HepG2 (cell line): Measurements from ENCODE around the gene TBC1D16. TPM values are rescaled to one million over a fixed set of nuclear protein-coding genes. Genes with fewer than 3 reads are reported as not detected.

ENCODE experiments used
- BRCA1 ChIP-seq: sonication (generic); formaldehyde crosslinking; IDR thresholded peaks from 2 replicates; pipeline ENCODE4 v1.4.0; 2020; ENCODE audit warnings: missing genetic modification reagents
- GTF2F1 ChIP-seq: fragments of 150-350 bp; IDR thresholded peaks from 2 replicates; pipeline ENCODE4 v1.6.1; 2014; ENCODE audit warnings: low read length
- HDAC6 ChIP-seq: fragments of 200-600 bp; sonication (generic); IDR thresholded peaks from 2 replicates; pipeline ENCODE4 v1.7.0; 2017; ENCODE audit warnings: mild to moderate bottlenecking, antibody characterized with exemption, low read length, low read depth
- HNRNPH1 ChIP-seq: fragments of 200-400 bp; formaldehyde crosslinking; optimal IDR thresholded peaks from 2 replicates; pipeline ENCODE3; 2017; ENCODE audit warnings: mild to moderate bottlenecking, low read depth, low read length
- MIER2 ChIP-seq: IDR thresholded peaks from 2 replicates; pipeline ENCODE4 v1.6.1; 2016; ENCODE audit warnings: missing biosample characterization, missing genetic modification reagents
- PAWR ChIP-seq: sonication (generic); formaldehyde crosslinking; IDR thresholded peaks from 2 replicates; pipeline ENCODE4 v1.4.0; 2020; ENCODE audit warnings: missing genetic modification reagents, mild to moderate bottlenecking, borderline replicate concordance
- SETDB1 ChIP-seq: sonication (generic); formaldehyde crosslinking; IDR thresholded peaks from 2 replicates; pipeline ENCODE4 v1.5.1; 2020; ENCODE audit warnings: missing genetic modification reagents, mild to moderate bottlenecking, borderline replicate concordance
- SMAD9 ChIP-seq: sonication (generic); formaldehyde crosslinking; IDR thresholded peaks from 2 replicates; pipeline ENCODE4 v1.5.1; 2020; ENCODE audit warnings: mild to moderate bottlenecking, missing genetic modification reagents
- SMC3 ChIP-seq: IDR thresholded peaks from 2 replicates; pipeline ENCODE4 v1.6.1; 2011; ENCODE audit warnings: low read length, improper control_type of control experiment
- TBL1XR1 ChIP-seq: fragments of 150-350 bp; IDR thresholded peaks from 2 replicates; pipeline ENCODE4 v1.6.1; 2014; ENCODE audit warnings: borderline replicate concordance, low read length; ENCODE audit not compliant: partially characterized antibody
- THAP11 ChIP-seq: IDR thresholded peaks from 2 replicates; pipeline ENCODE4 v1.6.1; 2016; ENCODE audit warnings: missing biosample characterization, missing genetic modification reagents
- ZNF124 ChIP-seq: sonication (generic); formaldehyde crosslinking; IDR thresholded peaks from 2 replicates; pipeline ENCODE4 v1.4.0; 2020; ENCODE audit warnings: missing genetic modification reagents
- ZNF17 ChIP-seq: sonication (generic); formaldehyde crosslinking; IDR thresholded peaks from 2 replicates; pipeline ENCODE4 v1.5.0; 2020; ENCODE audit warnings: mild to moderate bottlenecking, missing genetic modification reagents
- ZNF292 ChIP-seq: sonication (generic); formaldehyde crosslinking; IDR thresholded peaks from 2 replicates; pipeline ENCODE4 v1.8.1; 2022; ENCODE audit warnings: mild to moderate bottlenecking, low read depth, missing genetic modification reagents, borderline replicate concordance
- ZNF337 ChIP-seq: sonication (generic); formaldehyde crosslinking; IDR thresholded peaks from 2 replicates; pipeline ENCODE4 v1.5.1; 2020; ENCODE audit warnings: missing genetic modification reagents, low read depth, mild to moderate bottlenecking, borderline replicate concordance
- ZNF451 ChIP-seq: sonication (generic); formaldehyde crosslinking; IDR thresholded peaks from 2 replicates; pipeline ENCODE4 v1.5.0; 2020; ENCODE audit warnings: mild to moderate bottlenecking, missing genetic modification reagents
- ZNF530 ChIP-seq: sonication (generic); formaldehyde crosslinking; IDR thresholded peaks from 2 replicates; pipeline ENCODE4 v1.5.0; 2020; ENCODE audit warnings: low read depth, mild to moderate bottlenecking, missing genetic modification reagents
- polyA plus RNA-seq, 8 experiments: library from polyadenylated mRNA; depleted of rRNA in 3 of 8; stranded (reverse) in 7 of 8; unstranded in 1 of 8; fragments of >200 nt; fragmentation: Illumina TruSeq in 4 of 8; extraction: Trizol in 4 of 8; gene quantifications; 2 replicates each; pipeline versions ENCODE4 v1.2.1 to v1.2.3, GENCODE V29; 2011 to 2016; ENCODE audit warnings: low read depth in 4 of 8, missing spikeins in 1 of 8, mixed read lengths in 1 of 8; ENCODE audit not compliant: insufficient read depth in 1 of 8
- total RNA-seq, 5 experiments: library from RNA; depleted of rRNA; stranded (reverse); fragments of >200 nt; fragmentation: Illumina TruSeq; extraction: Trizol; gene quantifications; 2 replicates each; pipeline ENCODE4 v1.2.3, GENCODE V29; 2016; ENCODE audit warnings: low read depth in 1 of 5
- TF ChIP-seq, protein P1 (sequence below): sonication (generic); formaldehyde crosslinking; conservative IDR thresholded peaks from 2 replicates; pipeline ENCODE4 v1.4.0; 2020; ENCODE audit warnings: mild to moderate bottlenecking, missing genetic modification reagents, moderate library complexity
- TF ChIP-seq, protein P2 (sequence below): sonication (generic); formaldehyde crosslinking; IDR thresholded peaks from 2 replicates; pipeline ENCODE4 v1.5.0; 2020; ENCODE audit warnings: missing genetic modification reagents
- TF ChIP-seq, protein P3 (sequence below): IDR thresholded peaks from 2 replicates; pipeline ENCODE4 v1.6.1; 2016; ENCODE audit warnings: missing biosample characterization, missing genetic modification reagents, low read depth
- TF ChIP-seq, protein P4 (sequence below): sonication (generic); formaldehyde crosslinking; IDR thresholded peaks from 2 replicates; pipeline ENCODE4 v1.4.0; 2020; ENCODE audit warnings: low read depth, mild to moderate bottlenecking, missing genetic modification reagents
- TF ChIP-seq, protein P5 (sequence below): IDR thresholded peaks from 2 replicates; pipeline ENCODE4 v1.6.1; 2016; ENCODE audit warnings: missing genetic modification reagents, missing compliant biosample characterization

TBC1D16 gene
- total and polyA plus RNA-seq, 2 of the 13 experiments (the other 11 are each of a cell fraction or from before 2014, with no cell fraction given), result 14.9 to 24.9 TPM

DNA sequence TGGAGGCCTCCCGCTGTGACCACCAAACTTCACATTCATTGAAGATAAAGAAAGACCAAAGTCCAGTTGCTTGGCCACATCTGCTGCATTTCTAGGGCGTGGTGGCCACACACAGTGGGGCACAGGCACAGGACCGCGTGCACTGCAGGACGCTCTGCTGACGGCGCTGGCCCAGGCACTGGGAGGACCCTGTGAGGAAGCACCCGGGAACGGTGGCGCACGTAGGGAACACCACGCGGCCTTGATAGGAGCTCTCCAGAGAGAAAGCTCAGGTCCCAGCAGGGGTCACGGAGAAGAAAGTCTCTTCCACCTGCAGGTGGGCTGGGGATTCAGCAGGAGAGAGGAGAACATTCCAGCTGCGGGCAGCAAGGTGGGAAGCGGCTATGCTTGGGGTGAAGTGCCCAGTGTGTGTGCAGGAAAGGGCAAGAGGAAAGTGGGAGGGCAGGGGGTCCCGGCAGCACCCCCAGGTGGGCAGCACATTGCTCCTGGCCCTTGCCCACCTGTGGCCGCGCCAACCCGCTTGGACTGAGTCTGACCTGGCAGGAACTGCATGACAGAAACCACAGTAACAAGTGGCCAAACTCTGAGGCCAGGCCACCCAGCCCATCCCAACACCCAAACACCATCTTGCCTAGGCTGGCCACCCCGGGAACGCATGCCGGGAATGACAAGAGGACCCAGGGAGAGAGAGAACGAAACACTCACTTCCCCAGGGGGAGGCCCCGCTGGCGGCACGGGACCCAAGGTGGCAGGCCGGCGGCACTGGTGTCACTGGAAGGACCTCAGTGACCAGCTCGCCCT, 32.8 kb downstream of the TBC1D16 start (continued):
- TF ChIP-seq, protein P1, sequence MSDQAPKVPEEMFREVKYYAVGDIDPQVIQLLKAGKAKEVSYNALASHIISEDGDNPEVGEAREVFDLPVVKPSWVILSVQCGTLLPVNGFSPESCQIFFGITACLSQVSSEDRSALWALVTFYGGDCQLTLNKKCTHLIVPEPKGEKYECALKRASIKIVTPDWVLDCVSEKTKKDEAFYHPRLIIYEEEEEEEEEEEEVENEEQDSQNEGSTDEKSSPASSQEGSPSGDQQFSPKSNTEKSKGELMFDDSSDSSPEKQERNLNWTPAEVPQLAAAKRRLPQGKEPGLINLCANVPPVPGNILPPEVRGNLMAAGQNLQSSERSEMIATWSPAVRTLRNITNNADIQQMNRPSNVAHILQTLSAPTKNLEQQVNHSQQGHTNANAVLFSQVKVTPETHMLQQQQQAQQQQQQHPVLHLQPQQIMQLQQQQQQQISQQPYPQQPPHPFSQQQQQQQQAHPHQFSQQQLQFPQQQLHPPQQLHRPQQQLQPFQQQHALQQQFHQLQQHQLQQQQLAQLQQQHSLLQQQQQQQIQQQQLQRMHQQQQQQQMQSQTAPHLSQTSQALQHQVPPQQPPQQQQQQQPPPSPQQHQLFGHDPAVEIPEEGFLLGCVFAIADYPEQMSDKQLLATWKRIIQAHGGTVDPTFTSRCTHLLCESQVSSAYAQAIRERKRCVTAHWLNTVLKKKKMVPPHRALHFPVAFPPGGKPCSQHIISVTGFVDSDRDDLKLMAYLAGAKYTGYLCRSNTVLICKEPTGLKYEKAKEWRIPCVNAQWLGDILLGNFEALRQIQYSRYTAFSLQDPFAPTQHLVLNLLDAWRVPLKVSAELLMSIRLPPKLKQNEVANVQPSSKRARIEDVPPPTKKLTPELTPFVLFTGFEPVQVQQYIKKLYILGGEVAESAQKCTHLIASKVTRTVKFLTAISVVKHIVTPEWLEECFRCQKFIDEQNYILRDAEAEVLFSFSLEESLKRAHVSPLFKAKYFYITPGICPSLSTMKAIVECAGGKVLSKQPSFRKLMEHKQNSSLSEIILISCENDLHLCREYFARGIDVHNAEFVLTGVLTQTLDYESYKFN (CRISPR knock-in tag), result peak; percentile 46; the same call in 1 of the 2 replicates
- TF ChIP-seq, protein P2, sequence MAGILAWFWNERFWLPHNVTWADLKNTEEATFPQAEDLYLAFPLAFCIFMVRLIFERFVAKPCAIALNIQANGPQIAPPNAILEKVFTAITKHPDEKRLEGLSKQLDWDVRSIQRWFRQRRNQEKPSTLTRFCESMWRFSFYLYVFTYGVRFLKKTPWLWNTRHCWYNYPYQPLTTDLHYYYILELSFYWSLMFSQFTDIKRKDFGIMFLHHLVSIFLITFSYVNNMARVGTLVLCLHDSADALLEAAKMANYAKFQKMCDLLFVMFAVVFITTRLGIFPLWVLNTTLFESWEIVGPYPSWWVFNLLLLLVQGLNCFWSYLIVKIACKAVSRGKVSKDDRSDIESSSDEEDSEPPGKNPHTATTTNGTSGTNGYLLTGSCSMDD, result no peak
- no peak for TF ChIP-seq HDAC6
- TF ChIP-seq TBL1XR1, result no peak
- no peak for TF ChIP-seq ZNF530 (CRISPR knock-in tag)
- no peak for TF ChIP-seq SETDB1 (CRISPR knock-in tag)
- no peak for TF ChIP-seq ZNF292
- TF ChIP-seq ZNF17 (CRISPR knock-in tag), result no peak
- no peak for TF ChIP-seq ZNF451 (CRISPR knock-in tag)
- no peak for TF ChIP-seq ZNF337 (CRISPR knock-in tag)
- TF ChIP-seq SMC3, result no peak
- TF ChIP-seq PAWR (CRISPR knock-in tag), result no peak
- TF ChIP-seq ZNF124 (CRISPR knock-in tag), result no peak
- TF ChIP-seq, protein P3, sequence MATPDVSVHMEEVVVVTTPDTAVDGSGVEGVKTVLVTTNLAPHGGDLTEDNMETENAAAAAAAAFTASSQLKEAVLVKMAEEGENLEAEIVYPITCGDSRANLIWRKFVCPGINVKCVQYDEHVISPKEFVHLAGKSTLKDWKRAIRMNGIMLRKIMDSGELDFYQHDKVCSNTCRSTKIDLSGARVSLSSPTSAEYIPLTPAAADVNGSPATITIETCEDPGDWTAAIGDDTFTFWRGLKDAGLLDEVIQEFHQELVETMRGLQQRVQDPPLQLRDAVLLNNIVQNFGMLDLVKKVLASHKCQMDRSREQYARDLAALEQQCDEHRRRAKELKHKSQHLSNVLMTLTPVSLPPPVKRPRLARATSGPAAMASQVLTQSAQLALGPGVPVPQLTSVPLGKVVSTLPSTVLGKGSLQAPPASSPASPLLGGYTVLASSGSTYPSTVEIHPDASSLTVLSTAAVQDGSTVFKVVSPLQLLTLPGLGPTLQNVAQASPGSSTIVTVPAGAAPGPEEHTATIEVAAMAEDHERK, result no peak
- no peak for TF ChIP-seq THAP11 (CRISPR knock-in tag)
- TF ChIP-seq, protein P4, sequence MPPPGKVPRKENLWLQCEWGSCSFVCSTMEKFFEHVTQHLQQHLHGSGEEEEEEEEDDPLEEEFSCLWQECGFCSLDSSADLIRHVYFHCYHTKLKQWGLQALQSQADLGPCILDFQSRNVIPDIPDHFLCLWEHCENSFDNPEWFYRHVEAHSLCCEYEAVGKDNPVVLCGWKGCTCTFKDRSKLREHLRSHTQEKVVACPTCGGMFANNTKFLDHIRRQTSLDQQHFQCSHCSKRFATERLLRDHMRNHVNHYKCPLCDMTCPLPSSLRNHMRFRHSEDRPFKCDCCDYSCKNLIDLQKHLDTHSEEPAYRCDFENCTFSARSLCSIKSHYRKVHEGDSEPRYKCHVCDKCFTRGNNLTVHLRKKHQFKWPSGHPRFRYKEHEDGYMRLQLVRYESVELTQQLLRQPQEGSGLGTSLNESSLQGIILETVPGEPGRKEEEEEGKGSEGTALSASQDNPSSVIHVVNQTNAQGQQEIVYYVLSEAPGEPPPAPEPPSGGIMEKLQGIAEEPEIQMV, result no peak
- TF ChIP-seq MIER2 (CRISPR knock-in tag), result no peak
- TF ChIP-seq SMAD9, result no peak
- no peak for TF ChIP-seq GTF2F1
- no peak for TF ChIP-seq HNRNPH1
- TF ChIP-seq, protein P5, sequence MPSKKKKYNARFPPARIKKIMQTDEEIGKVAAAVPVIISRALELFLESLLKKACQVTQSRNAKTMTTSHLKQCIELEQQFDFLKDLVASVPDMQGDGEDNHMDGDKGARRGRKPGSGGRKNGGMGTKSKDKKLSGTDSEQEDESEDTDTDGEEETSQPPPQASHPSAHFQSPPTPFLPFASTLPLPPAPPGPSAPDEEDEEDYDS (CRISPR knock-in tag), result 0 out of 2 replicates have a peak, but pooled peaks have one; percentile 13
- no peak for TF ChIP-seq BRCA1 (CRISPR knock-in tag)
